SKM-1 (cell line): ENCODE data around the gene AKAP13.

Experiments used
- DNase-seq: peaks from one replicate; lab custom pipeline; 2025; ENCODE audit not compliant: unreplicated experiment; lab: John Stamatoyannopoulos, UW

AKAP13 gene

GRCh38 chr15:85760531-85761371, 380.3 kb downstream of the AKAP13 start:
- no peak for DNase-seq

DNA sequence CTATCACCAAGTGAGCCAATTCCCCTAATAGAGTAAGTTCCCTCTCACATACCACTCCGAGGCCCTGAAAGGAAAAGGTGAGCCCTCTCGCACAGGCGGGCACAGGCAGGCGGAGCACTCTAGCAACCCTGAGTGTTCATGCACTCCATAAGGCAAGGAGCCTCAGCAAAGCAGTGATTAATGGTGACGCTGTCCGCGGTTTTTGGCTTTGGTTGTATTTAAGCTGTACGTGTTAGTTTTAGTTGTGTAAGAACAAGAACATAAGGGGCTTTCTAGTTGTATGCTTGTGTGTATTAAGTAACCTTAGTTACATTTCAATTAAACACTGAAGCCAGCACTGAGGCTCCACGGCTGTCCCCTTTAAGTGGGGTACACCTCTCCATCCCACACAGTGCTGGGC, 381.2 kb downstream of the AKAP13 start:
- no peak for DNase-seq

DNA sequence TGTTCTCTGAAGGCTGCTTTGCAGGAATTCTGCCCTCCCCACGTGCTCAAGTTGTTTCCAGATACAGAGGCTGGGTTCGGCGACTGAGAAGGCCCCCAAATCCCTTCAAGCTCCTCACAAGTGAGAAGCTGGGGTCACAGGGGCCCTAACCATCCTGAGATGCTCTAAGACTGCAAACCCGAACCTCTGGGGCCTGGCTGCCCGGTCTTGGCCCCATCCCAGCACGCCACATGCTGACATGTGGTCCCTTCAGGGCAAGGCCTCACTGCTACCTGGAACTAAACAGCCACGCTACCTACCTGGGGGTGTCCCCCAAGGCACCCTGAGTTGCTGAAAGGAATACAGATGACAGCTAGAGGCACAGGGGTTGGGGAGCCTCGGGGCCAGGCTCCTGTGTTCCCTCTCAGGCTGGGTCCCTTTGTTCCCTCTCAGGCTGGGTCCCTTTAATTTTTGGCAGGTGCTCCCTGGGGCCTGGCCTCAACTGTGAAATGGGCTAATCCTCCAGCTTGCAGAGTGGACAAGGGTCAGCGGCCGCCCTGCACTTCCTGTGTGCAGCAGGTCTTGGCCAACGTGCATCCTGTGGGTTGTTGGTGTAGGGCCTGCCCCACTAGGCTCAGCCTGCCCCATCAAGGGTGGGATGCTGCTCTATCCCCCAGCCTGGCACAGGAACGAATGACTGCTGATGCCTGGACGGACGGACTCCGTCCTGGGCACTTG, 381.8 kb downstream of the AKAP13 start:
- DNase-seq: no peak

DNA sequence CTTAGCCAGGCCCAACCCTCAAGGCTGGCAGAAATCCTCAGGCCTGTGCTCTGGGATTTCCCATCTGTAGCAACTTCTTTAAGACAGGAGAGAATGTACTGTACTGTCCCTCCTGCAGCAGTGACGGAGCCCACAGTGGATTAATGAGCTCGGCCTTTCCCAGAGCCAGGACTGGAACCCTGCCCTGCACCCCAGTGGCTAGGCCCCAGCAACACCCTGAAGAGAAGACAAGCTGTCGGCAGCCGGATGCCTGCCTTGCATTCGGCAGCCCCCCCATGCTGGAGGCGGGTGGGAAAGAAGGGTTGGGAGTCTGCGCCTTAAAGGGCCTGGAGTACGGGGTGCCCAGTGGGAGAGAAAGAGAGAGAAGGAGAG, 382.3 kb downstream of the AKAP13 start:
- no peak for DNase-seq

DNA sequence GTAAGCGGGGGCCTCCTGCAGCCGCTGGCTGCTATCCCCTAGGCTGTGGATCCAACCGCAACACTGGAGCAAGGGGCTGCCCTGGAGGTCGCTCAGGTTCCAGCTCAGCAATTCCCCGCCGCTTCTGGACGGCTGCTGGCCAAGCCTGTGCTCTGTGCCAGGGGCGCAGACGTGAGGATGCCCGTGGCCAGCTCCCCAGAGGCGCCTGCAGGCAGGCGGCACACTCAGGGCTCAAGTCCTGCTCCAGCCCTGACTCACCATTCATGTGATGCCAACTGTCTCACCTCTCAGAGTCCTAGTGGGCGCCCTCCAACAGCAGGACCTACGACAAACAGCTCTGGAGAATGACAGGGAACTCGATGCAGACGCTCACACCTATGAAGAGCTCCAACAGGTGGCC, 382.8 kb downstream of the AKAP13 start:
- no peak for DNase-seq

DNA sequence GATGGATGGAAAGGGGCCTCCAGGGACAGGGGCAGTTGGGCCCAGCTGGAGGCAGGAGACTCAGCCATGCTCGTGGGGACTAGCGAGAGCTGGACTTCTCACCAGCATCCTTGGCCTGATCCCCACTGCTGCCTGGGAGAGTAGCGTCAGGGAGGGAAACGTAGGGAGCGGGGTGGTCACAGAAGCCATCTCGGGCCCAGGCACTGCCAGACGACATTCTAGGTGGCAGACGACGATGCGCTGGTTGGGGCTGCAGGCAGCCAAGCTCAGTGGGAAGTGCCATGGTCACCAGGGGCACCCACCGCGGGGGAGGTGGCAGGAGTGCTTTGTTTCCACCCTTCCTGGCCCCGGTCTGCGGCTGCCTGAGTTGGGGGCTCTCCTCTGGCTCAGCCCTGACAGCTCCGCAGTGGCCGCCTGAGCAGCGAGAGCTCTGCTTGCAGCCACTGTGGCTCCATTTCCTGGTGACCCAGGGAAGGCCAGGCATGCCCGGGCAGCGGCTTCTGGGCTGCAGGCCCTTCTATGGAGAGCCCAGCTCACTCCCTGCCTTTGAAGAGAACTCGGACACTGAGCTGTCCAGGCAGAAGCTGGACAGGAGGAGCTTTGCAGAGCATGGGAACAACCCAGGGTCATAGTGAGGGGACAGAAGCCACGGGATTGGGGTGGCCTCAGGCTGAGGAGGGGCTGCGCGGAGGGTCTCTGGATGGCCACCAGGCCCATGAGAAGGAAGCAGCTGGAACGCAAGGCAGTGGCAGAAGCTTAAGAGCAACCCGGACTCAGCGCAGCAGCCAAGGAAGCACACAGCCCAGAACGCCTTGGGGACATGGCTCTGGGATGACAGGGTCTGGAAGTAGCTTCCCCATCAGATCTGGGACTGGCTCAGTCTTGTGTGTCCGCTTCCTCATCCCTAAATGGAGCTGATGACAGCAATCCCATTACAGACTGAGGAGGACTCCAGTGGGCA, 383.6 kb downstream of the AKAP13 start:
- no peak for DNase-seq

DNA sequence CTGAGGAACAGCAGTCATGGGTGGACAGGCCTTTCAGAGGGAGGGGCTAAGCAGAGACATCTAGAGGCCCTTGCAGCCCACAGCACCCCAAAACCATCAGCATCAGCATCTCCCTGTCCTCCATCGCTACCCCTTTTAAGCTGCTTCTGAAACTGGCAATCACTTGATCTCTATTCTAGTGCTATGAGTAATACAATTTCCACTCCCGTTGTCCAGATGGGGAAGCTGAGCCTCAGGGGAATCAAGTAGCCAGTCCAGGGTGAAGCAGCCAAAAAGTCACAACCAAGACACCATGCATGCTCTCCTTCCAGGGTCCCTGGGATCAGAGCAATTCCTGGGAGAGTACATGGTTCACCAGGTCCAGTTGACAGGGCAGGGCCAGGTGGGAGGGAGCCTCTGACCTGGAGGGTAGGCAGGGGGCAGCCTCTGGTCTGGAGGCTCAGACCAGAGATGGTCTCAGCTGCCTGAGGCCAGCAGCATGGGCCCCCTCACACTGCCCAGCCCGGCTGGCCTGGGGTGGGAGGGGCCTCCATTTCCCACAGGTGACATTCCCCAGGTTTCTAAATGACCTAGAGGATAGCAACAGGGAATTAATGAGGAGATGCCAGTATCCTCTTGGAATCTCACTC, 384.4 kb downstream of the AKAP13 start:
- no peak for DNase-seq

DNA sequence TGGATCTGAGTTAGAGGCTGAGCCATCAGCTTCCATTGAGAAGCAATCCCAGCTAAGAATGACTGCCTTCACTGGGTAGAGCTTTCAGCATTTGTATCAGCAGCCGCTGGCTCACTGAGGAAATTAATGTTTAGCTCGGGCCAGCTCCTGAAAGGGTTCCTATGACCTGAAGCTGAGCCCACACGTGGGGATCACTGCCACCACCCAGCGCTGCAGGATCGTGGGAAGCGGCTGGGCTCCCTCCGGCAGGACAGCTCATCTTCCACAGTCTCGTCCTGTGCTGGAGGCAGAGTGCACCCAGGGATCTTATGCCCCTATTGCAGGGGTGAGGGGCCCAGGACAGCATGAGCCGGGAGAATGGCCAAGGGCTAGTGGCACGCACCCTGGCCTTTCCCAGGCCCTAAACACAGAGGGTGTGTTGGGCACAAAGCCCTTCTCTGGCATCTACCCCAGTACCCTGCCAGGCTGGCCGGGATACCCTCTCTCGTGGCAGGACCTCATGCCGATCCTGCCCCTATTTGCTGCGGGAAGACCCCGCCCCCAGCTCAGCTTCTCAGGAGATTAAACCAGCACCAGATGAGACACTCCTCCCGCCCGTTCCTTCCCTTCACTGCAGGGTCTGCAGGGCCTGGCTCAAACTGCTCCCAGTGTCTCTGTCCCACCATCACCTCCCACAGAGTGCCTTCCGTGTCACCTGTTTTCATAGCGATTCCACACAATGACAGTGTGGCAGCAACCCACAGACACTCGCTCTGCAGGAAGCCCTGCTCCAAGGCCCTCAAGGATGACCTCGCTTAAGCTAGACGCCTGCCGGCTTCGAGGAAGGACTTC, 385.8 kb downstream of the AKAP13 start:
- no peak for DNase-seq

- DNase-seq: no peak
These were observed 387.6 kb downstream of the AKAP13 start for GRCh38 chr15:85767785-85768529.

GRCh38 chr15:85768595-85769168, 388.3 kb downstream of the AKAP13 start:
- DNase-seq: no peak

GRCh38 chr15:85769182-85769900, 388.9 kb downstream of the AKAP13 start:
- DNase-seq: no peak

DNA sequence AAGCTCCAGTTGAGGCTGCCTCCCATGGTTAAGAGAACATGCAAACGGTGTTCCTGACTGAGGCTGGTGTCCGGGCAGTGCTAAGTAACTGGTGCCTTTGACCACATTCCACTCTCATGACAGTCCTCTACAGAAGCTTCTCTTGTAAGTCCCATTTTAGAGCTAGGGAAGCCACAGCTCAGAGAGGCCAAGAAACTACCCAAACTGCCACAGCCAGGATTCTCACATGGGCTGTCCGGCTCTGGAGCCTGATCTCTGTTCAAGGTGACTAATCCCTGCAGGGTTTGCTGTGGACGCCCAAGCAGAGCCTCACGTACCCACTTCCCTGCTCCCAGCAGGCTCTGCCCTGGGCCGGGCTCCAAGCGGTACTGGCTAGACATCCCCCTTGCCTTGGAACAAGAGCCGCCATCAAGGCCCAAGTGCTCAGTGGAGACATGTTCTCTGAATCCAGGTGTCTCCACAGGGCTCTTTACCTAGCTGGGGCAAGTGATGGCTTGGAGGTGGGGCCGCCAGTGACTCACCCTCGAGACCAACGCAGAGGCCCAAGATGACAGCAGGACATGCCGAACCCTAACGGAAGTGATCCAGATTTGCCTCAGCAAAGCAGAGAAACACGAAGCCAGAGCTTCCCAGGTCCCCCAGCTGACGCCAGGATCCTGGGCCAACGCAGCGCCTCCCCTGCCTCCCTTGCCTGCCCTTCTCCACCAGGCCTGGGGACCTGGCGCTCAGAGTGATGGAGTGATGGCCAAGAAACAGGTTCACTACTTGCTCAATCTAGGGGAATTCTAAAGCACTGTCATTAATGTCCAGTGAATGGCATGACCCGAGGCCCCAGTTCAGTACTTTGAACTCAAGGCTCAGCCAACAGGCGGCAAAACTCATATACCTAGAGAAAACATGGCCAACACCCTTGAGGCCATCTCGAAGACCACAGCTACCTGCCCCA, 390.0 kb downstream of the AKAP13 start:
- DNase-seq: no peak

DNA sequence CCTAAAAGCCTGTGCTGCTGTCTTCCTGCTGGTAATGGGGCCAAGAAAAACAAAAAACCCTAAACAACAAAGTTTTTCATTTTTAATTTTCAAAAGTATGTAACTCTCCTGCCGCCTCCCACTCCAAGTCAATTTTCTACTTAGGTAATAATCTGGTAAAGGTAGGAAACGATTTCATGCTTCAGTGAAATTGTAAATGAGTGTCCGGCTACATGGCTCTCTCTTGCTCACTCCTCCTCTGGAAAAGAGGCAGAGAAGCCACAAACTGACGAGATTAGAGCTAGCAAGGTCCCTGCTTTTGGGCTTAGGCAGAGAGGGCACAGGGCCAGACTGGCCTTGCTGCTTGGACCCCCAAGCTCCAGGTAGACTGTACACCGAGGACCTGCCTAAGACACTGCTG, 390.9 kb downstream of the AKAP13 start:
- DNase-seq: no peak

GRCh38 chr15:85771781-85772445, 391.5 kb downstream of the AKAP13 start:
- no peak for DNase-seq

DNA sequence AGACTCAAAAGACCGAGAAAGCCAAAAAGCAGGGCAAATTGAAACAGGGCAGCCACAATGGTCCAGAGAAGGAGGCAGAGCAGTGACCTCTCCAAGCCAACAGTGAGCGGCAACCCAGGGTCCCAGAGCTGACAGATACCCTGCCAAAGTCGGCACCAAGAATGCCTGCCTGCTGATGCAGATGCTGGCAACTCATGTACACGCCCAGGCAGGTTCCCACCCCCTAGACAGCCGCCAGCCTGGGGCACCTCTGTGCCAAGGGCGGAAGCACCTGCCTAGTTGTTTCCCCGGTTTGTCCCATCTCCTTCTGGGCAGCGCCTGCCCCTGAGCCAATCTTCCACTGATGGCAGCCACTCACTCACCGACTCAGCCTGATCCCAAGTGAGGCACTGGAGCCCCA, 392.3 kb downstream of the AKAP13 start:
- DNase-seq: no peak

DNA sequence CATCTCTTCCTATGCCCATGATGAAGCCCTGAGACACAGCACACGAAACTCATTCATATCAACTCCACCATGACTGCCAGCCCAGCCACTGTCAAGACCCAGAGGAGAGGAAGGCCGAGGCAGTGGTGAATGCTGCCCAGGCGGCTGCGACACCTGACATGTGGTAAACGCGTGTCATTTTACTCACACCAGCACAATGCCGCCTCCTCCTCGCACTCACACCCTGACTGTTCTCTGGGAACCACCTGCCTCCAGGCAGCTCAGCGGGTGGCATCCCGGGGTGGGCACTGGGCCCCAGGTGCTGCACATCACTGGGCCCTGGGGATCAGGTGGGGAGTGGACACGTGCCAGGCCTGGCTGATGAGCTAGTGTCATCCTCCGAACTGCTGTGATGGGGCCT, 392.8 kb downstream of the AKAP13 start:
- no peak for DNase-seq

- DNase-seq: no peak
These were observed 393.6 kb downstream of the AKAP13 start for GRCh38 chr15:85773970-85774369.
